ENCODE data around the gene FMN1.

DNA sequence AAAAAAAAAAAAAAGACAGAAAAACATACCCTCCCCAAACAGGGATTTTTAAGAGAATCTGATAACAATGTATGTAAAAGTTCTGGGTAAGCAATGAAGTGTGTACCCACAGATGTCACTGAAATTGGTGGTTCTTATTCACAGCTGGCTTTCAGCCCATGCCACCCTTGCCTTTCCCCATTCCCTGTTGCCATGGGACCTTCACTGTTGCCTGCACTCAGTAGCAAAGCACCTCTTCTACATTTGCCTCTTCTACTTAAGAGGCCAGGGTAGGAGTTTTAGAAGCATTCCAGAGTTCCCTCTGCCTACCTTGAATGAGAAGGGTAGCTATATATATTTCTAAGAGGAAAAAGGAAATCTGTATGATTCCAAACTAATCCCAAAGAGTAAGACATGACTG is 57.4 kb downstream of the FMN1 start:
- TF ChIP-seq, protein P1, sequence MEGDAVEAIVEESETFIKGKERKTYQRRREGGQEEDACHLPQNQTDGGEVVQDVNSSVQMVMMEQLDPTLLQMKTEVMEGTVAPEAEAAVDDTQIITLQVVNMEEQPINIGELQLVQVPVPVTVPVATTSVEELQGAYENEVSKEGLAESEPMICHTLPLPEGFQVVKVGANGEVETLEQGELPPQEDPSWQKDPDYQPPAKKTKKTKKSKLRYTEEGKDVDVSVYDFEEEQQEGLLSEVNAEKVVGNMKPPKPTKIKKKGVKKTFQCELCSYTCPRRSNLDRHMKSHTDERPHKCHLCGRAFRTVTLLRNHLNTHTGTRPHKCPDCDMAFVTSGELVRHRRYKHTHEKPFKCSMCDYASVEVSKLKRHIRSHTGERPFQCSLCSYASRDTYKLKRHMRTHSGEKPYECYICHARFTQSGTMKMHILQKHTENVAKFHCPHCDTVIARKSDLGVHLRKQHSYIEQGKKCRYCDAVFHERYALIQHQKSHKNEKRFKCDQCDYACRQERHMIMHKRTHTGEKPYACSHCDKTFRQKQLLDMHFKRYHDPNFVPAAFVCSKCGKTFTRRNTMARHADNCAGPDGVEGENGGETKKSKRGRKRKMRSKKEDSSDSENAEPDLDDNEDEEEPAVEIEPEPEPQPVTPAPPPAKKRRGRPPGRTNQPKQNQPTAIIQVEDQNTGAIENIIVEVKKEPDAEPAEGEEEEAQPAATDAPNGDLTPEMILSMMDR (IDR thresholded peaks at IDR 0.05), result no peak
- TF ChIP-seq, protein P2, sequence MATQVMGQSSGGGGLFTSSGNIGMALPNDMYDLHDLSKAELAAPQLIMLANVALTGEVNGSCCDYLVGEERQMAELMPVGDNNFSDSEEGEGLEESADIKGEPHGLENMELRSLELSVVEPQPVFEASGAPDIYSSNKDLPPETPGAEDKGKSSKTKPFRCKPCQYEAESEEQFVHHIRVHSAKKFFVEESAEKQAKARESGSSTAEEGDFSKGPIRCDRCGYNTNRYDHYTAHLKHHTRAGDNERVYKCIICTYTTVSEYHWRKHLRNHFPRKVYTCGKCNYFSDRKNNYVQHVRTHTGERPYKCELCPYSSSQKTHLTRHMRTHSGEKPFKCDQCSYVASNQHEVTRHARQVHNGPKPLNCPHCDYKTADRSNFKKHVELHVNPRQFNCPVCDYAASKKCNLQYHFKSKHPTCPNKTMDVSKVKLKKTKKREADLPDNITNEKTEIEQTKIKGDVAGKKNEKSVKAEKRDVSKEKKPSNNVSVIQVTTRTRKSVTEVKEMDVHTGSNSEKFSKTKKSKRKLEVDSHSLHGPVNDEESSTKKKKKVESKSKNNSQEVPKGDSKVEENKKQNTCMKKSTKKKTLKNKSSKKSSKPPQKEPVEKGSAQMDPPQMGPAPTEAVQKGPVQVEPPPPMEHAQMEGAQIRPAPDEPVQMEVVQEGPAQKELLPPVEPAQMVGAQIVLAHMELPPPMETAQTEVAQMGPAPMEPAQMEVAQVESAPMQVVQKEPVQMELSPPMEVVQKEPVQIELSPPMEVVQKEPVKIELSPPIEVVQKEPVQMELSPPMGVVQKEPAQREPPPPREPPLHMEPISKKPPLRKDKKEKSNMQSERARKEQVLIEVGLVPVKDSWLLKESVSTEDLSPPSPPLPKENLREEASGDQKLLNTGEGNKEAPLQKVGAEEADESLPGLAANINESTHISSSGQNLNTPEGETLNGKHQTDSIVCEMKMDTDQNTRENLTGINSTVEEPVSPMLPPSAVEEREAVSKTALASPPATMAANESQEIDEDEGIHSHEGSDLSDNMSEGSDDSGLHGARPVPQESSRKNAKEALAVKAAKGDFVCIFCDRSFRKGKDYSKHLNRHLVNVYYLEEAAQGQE (IDR thresholded peaks at IDR 0.05; ENCODE audit: insufficient read depth in 1 of 2, low read depth in 2 of 2, low read length in 1 of 2), result no peak
- TF ChIP-seq POLR2AphosphoS5 (IDR thresholded peaks at IDR 0.05; ENCODE audit: low read depth, low read length), result no peak
- TF ChIP-seq SIN3A (IDR thresholded peaks at IDR 0.05; ENCODE audit: borderline replicate concordance, insufficient read depth, low read depth, low read length), result no peak
- no peak for TF ChIP-seq TCF7L2 (IDR thresholded peaks at IDR 0.05; ENCODE audit: low read depth, low read length)
